Measurements from ENCODE around the gene TYR.
A peak's percentile ranks its signal among the peaks of the same experiment; 100 is the strongest.

TYR gene

GRCh38 chr11:89177691-89178231, at the start of gene TYR:
TYR (plus strand) TSS chr11:89177875; CDS start chr11:89177954, 79 bp downstream.
- Histone ChIP-seq H3K36me3 (no peaks in the 10 kb centered on the region), H3K9me3 (no peaks in the 10 kb centered on the region), H3K27ac (no peak within 1 kb of the TSS), H3K9ac (no peak within 1 kb of the TSS), H3K4me3 (no peak within 1 kb of the TSS), H4K20me1 (no peaks in the 10 kb centered on the region), H3K4me1 (peaks cover 7% of the 10 kb centered on the region; the same call in 1 of the 2 replicates), H3K4me2 (no peak within 1 kb of the TSS), H3K27me3 (no peaks in the 10 kb centered on the region)
- TF ChIP-seq Cebpa-rat (IDR thresholded peaks at IDR 0.05): no peak

- no peak for TF ChIP-seq Cebpa-rat (IDR thresholded peaks at IDR 0.05)
- Histone ChIP-seq H3K4me1 (no peaks in the 10 kb centered on the region), H4K20me1 (no peaks in the 10 kb centered on the region), H3K4me3 (no peak overlapping the region), H3K9me3 (no peaks in the 10 kb centered on the region), H3K4me2 (no peak overlapping the region), H3K27ac (no peak overlapping the region), H3K9ac (no peak overlapping the region), H3K36me3 (no peaks in the 10 kb centered on the region), H3K27me3 (no peaks in the 10 kb centered on the region)
Measured at GRCh38 chr11:89136606-89137005, 41.1 kb upstream of the TYR start.

DNA sequence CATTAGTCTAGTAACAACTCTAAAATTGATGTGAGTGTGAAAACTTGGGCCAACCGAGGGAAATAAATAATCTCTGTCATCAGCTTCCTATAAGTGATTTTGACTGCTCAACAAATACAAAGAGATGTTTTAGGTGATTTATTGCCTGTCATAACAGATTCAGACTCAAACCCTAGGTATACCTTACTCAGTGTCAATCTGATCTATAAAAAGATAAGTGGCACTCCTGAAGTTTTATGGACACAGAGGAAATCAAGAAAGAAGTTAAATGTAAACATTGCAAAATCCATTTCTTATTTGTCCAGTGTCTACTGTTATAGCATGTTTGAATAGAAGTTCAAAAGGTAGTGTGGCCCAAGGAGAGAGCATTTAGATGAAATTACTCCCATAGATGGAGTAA, 30.4 kb upstream of the TYR start:
- Histone ChIP-seq H3K27me3 (no peaks in the 10 kb centered on the region), H3K27ac (no peak overlapping the region), H3K4me2 (no peak overlapping the region), H3K9me3 (no peaks in the 10 kb centered on the region), H3K36me3 (no peaks in the 10 kb centered on the region), H3K4me3 (no peak overlapping the region), H3K4me1 (no peaks in the 10 kb centered on the region), H3K9ac (no peak overlapping the region), H4K20me1 (no peaks in the 10 kb centered on the region)
- no peak for TF ChIP-seq Cebpa-rat (IDR thresholded peaks at IDR 0.05)

GRCh38 chr11:89159974-89160373, 17.7 kb upstream of the TYR start:
- Histone ChIP-seq H3K9me3 (no peaks in the 10 kb centered on the region), H3K4me3 (no peak overlapping the region), H3K27ac (no peak overlapping the region), H4K20me1 (no peaks in the 10 kb centered on the region), H3K4me1 (no peaks in the 10 kb centered on the region), H3K9ac (no peak overlapping the region), H3K36me3 (no peaks in the 10 kb centered on the region), H3K27me3 (no peaks in the 10 kb centered on the region), H3K4me2 (no peak overlapping the region)
- TF ChIP-seq Cebpa-rat (IDR thresholded peaks at IDR 0.05): no peak

DNA sequence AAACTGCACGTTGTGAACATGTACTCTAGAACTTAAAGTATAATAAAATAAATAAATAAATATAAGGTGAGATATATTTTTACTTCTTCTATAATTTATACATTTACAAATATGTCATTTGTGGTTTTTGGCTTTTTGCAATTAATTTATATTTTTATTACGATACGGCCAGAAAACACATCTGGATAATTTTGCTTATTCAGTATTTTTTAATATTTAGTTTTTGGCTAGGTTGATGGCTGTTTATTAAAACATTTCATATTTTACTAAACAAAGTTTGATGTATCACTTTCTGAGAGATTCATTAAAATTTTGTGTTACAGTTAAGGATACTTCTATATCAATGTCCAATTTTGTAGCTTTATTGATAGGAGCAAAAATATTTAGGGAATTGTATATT, 15.7 kb upstream of the TYR start:
- H3K27me3 ChIP-seq: no peaks in the 10 kb centered on the region
- TF ChIP-seq Cebpa-rat (IDR thresholded peaks at IDR 0.05): no peak
- no peak overlapping the region for H3K9ac ChIP-seq
- no peak overlapping the region for H3K4me3 ChIP-seq
- H3K36me3 ChIP-seq: no peaks in the 10 kb centered on the region
- no peaks in the 10 kb centered on the region for H4K20me1 ChIP-seq
- no peaks in the 10 kb centered on the region for H3K4me1 ChIP-seq
- no peak overlapping the region for H3K27ac ChIP-seq
- H3K9me3 ChIP-seq: no peaks in the 10 kb centered on the region
- H3K4me2 ChIP-seq: no peak overlapping the region

DNA sequence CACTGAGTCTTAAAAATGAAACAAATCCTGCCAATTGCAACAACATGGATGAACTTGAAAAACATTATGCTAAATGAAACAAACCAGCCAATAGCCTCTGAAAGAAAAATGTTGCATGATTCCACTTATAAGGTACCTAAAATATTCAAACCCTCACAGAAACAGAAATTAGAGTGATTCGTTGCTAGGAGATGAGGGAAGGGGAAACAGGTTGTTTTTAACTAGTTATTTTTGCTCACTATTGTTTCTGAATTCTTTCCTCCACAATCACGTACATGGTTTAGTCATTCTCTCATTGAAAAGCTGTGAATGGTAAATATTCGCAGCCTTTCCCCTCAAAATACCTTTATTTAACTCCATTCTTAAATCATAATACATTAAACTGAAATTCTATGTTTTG, 14.0 kb upstream of the TYR start:
- no peak overlapping the region for H3K4me2 ChIP-seq
- H3K9me3 ChIP-seq: no peaks in the 10 kb centered on the region
- H3K4me3 ChIP-seq: no peak overlapping the region
- H3K27me3 ChIP-seq: no peaks in the 10 kb centered on the region
- TF ChIP-seq Cebpa-rat (IDR thresholded peaks at IDR 0.05): no peak
- no peaks in the 10 kb centered on the region for H3K4me1 ChIP-seq
- no peak overlapping the region for H3K27ac ChIP-seq
- H3K36me3 ChIP-seq: no peaks in the 10 kb centered on the region
- no peak overlapping the region for H3K9ac ChIP-seq
- H4K20me1 ChIP-seq: no peaks in the 10 kb centered on the region

GRCh38 chr11:89168396-89168795, 9.3 kb upstream of the TYR start:
- Histone ChIP-seq H4K20me1 (no peaks in the 10 kb centered on the region), H3K36me3 (no peaks in the 10 kb centered on the region), H3K9me3 (no peaks in the 10 kb centered on the region), H3K27me3 (no peaks in the 10 kb centered on the region), H3K4me1 (no peaks in the 10 kb centered on the region), H3K9ac (no peak overlapping the region), H3K27ac (no peak overlapping the region), H3K4me3 (no peak overlapping the region), H3K4me2 (no peak overlapping the region)
- no peak for TF ChIP-seq Cebpa-rat (IDR thresholded peaks at IDR 0.05)

DNA sequence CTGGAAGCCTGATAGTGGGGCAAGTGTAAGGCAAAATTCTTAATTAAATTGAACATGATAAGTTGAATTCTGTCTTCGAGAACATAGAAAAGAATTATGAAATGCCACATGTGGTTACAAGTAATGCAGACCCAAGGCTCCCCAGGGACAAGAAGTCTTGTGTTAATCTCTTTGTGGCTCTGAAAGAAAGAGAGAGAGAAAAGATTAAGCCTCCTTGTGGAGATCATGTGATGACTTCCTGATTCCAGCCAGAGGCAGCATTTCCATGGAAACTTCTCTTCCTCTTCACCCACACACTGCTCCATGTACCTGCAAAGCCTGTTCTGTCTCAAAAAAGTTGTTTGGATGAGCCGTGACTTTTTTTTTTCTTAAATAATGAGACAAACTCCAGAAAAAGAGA, 1.9 kb upstream of the TYR start:
- Histone ChIP-seq H3K4me2 (peak overlapping the region; percentile 17; the same call in 1 of the 2 replicates), H3K36me3 (no peaks in the 10 kb centered on the region), H4K20me1 (no peaks in the 10 kb centered on the region), H3K4me3 (no peak overlapping the region), H3K27ac (no peak overlapping the region), H3K27me3 (no peaks in the 10 kb centered on the region), H3K4me1 (peaks cover 7% of the 10 kb centered on the region; the same call in 1 of the 2 replicates), H3K9me3 (no peaks in the 10 kb centered on the region), H3K9ac (no peak overlapping the region)
- no peak for TF ChIP-seq Cebpa-rat (IDR thresholded peaks at IDR 0.05)

DNA sequence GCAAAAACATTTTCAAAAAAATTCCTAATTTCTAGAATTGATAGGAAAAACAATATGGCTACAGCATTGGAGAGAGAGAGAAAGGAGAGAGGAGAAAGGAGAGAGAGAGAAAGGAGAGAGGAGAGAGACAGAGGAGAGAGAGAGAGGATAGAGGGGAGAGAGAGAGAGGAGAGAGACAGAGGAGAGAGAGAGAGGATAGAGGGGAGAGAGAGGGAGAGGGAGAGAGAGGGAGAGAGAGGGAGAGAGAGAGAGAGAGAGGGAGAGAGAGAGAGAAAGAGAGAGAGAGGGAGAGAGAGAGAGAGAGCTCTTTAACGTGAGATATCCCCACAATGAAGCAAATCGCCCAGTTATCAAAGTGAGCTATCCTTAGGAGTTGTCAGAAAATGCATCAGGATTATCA, 737 bp upstream of the TYR start:
- no peaks in the 10 kb centered on the region for H3K36me3 ChIP-seq
- no peaks in the 10 kb centered on the region for H3K27me3 ChIP-seq
- no peak for TF ChIP-seq Cebpa-rat (IDR thresholded peaks at IDR 0.05)
- H3K4me1 ChIP-seq: peaks cover 7% of the 10 kb centered on the region; the same call in 1 of the 2 replicates
- no peak overlapping the region for H3K4me2 ChIP-seq
- H3K9ac ChIP-seq: no peak overlapping the region
- H3K4me3 ChIP-seq: no peak overlapping the region
- no peaks in the 10 kb centered on the region for H4K20me1 ChIP-seq
- no peak overlapping the region for H3K27ac ChIP-seq
- H3K9me3 ChIP-seq: no peaks in the 10 kb centered on the region

- Histone ChIP-seq H3K27ac (no peak overlapping the region), H3K36me3 (no peaks in the 10 kb centered on the region), H3K27me3 (no peaks in the 10 kb centered on the region), H3K4me1 (no peaks in the 10 kb centered on the region), H3K4me3 (no peak overlapping the region), H3K9ac (no peak overlapping the region), H4K20me1 (no peaks in the 10 kb centered on the region), H3K9me3 (no peaks in the 10 kb centered on the region), H3K4me2 (peak overlapping the region; percentile 24; the same call in 1 of the 2 replicates)
- no peak for TF ChIP-seq Cebpa-rat (IDR thresholded peaks at IDR 0.05)
Measured at GRCh38 chr11:89181111-89181510, 3.4 kb downstream of the TYR start.
